ENCODE results near the gene GRIN3A. TPM values are rescaled to one million over a fixed set of nuclear protein-coding genes. Genes with fewer than 3 reads are reported as not detected.

GRIN3A gene
- total RNA-seq, 4 donors from 2014 or later, result 0.09 to 0.27 TPM; not detected in 2

- Histone ChIP-seq H3K4me3 (peak overlapping the region in 3 of 4 donors; percentile 14 to 53 (median 34)), H3K9me3 (no peaks in the 10 kb centered on the region), H3K27me3 (no peaks in the 10 kb centered on the region), H3K36me3 (no peaks in the 10 kb centered on the region), H3K4me1 (peaks cover 0 to 9% (median 0%) of the 10 kb centered on the region in 4 donors), H3K27ac (peak overlapping the region in 1 of 4 donors; percentile 62)
- TF ChIP-seq POLR2A (IDR thresholded peaks at IDR 0.05), result no peak
- peak in 3 of 6 experiments; percentile 22 to 55 (median 43) for TF ChIP-seq CTCF (IDR thresholded peaks at IDR 0.05)
- peak in 2 of 3 donors; percentile 63 to 67 for DNase-seq
Observed at GRCh38 chr9:101705135-101705661, 33.2 kb downstream of the GRIN3A start.

GRCh38 chr9:101702257-101702656, 36.2 kb downstream of the GRIN3A start:
- peaks cover 0 to 9% (median 0%) of the 10 kb centered on the region in 4 donors for H3K4me1 ChIP-seq
- H3K27me3 ChIP-seq, result no peaks in the 10 kb centered on the region
- no peaks in the 10 kb centered on the region for H3K36me3 ChIP-seq
- DNase-seq, result no peak
- no peaks in the 10 kb centered on the region for H3K9me3 ChIP-seq
- TF ChIP-seq CTCF (IDR thresholded peaks at IDR 0.05) (no peak), POLR2A (IDR thresholded peaks at IDR 0.05) (no peak)
- H3K4me3 ChIP-seq, result no peak overlapping the region
- no peak overlapping the region for H3K27ac ChIP-seq

GRCh38 chr9:101693546-101694336, 44.7 kb downstream of the GRIN3A start:
- DNase-seq, result no peak
- no peaks in the 10 kb centered on the region for H3K36me3 ChIP-seq
- no peaks in the 10 kb centered on the region for H3K4me1 ChIP-seq
- TF ChIP-seq POLR2A (IDR thresholded peaks at IDR 0.05) (no peak), CTCF (IDR thresholded peaks at IDR 0.05) (no peak)
- H3K27ac ChIP-seq, result no peak overlapping the region
- H3K4me3 ChIP-seq, result no peak overlapping the region
- no peaks in the 10 kb centered on the region for H3K9me3 ChIP-seq
- no peaks in the 10 kb centered on the region for H3K27me3 ChIP-seq

GRCh38 chr9:101691657-101692056, 46.8 kb downstream of the GRIN3A start:
- no peak for DNase-seq
- H3K9me3 ChIP-seq, result no peaks in the 10 kb centered on the region
- no peak overlapping the region for H3K4me3 ChIP-seq
- TF ChIP-seq CTCF (IDR thresholded peaks at IDR 0.05) (no peak), POLR2A (IDR thresholded peaks at IDR 0.05) (no peak)
- no peaks in the 10 kb centered on the region for H3K27me3 ChIP-seq
- no peaks in the 10 kb centered on the region for H3K4me1 ChIP-seq
- no peak overlapping the region for H3K27ac ChIP-seq
- H3K36me3 ChIP-seq, result no peaks in the 10 kb centered on the region

- Histone ChIP-seq H3K27me3 (no peaks in the 10 kb centered on the region), H3K9me3 (no peaks in the 10 kb centered on the region), H3K36me3 (no peaks in the 10 kb centered on the region), H3K4me1 (no peaks in the 10 kb centered on the region), H3K27ac (no peak overlapping the region), H3K4me3 (no peak overlapping the region)
- DNase-seq, result no peak
- TF ChIP-seq CTCF (IDR thresholded peaks at IDR 0.05), result no peak
- no peak for TF ChIP-seq POLR2A (IDR thresholded peaks at IDR 0.05)
Observed at GRCh38 chr9:101689039-101689438, 49.4 kb downstream of the GRIN3A start.

Data from Peyer's patch (tissue), 4 donors.